Gastroesophageal sphincter (tissue), 3 donors: ENCODE data around the gene SMYD2.

Experiments
- EP300 ChIP-seq: sonication (generic); formaldehyde crosslinking; IDR thresholded peaks from one replicate; pipeline ENCODE4 v1.6.1; 2017; ENCODE audit warnings: antibody characterized with exemption, mild to moderate bottlenecking
- POLR2A ChIP-seq, 2 donors: fragments of 450-650 bp; IDR thresholded peaks; one replicate each; pipeline ENCODE4 v1.6.1; 2017; ENCODE audit warnings: antibody characterized with exemption in 2 of 2, mild to moderate bottlenecking in 2 of 2, moderate library complexity in 1 of 2
- POLR2AphosphoS5 ChIP-seq: sonication (generic); formaldehyde crosslinking; IDR thresholded peaks from one replicate; pipeline ENCODE4 v1.6.1; 2017; ENCODE audit warnings: antibody characterized with exemption
- TF ChIP-seq, protein P1 (sequence below), 4 experiments: fragments of 200-600 bp in 2 of 4; fragments of 450-650 bp in 2 of 4; sonication (generic) in 1 of 4; IDR thresholded peaks; one replicate each; pipeline ENCODE4 v1.5.1; 2017 to 2019; ENCODE audit warnings: antibody characterized with exemption in 4 of 4, mild to moderate bottlenecking in 2 of 4, moderate library complexity in 2 of 4

DNA sequence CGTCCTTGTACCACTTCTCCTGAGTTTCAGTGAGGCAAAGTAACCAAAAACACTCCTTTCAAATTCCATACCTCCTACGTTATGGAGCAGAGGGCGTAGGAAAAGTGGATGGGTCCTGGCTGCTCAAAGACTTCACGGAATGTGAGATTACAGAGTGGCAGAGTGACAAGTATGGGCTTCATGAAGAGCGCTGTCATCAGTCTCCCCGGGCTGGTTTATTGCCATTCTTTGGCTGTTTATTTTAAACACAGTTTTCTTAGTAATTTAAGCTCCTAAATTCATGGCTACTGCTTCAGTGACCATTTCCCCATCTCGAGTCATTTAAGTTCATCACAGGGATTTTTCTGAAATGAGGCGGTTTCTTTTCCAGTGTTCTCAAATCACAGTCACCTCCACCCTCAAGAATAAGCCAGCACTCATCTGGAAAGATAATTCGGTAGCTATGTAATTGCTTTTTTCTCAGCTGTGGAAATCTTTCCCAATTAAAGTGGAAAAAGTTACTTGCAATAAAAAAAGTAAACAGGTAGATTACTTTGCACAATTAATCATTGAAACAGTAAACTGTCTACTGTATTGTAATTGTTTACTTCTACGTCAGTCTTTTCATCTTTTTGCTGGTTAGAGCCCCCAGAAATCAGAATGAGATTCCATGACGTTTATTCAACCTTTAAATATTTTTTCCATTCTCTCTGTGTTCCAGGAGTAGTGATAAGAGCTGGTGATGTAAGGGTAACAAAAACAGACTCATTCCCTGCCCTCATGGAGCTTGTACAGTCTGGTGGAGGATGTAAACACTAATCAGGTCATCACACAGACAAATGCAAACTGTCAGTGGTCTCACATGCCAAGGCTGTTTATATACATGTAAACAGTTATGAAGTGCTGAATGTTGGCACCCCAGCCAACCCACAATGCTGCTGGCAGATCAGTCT, 3.0 kb upstream of the SMYD2 start:
- TF ChIP-seq POLR2A (IDR thresholded peaks at IDR 0.05) (no peak), POLR2AphosphoS5 (no peak), EP300 (no peak)
- TF ChIP-seq, protein P1, sequence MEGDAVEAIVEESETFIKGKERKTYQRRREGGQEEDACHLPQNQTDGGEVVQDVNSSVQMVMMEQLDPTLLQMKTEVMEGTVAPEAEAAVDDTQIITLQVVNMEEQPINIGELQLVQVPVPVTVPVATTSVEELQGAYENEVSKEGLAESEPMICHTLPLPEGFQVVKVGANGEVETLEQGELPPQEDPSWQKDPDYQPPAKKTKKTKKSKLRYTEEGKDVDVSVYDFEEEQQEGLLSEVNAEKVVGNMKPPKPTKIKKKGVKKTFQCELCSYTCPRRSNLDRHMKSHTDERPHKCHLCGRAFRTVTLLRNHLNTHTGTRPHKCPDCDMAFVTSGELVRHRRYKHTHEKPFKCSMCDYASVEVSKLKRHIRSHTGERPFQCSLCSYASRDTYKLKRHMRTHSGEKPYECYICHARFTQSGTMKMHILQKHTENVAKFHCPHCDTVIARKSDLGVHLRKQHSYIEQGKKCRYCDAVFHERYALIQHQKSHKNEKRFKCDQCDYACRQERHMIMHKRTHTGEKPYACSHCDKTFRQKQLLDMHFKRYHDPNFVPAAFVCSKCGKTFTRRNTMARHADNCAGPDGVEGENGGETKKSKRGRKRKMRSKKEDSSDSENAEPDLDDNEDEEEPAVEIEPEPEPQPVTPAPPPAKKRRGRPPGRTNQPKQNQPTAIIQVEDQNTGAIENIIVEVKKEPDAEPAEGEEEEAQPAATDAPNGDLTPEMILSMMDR (IDR thresholded peaks at IDR 0.05) = no peak
